NCI-H1417 (cell line): ENCODE measurements around the gene FAM47A.

Experiments
- DNase-seq, 3 experiments: peaks; one replicate each; lab custom pipeline; 2025; lab: John Stamatoyannopoulos, UW

FAM47A gene

DNA sequence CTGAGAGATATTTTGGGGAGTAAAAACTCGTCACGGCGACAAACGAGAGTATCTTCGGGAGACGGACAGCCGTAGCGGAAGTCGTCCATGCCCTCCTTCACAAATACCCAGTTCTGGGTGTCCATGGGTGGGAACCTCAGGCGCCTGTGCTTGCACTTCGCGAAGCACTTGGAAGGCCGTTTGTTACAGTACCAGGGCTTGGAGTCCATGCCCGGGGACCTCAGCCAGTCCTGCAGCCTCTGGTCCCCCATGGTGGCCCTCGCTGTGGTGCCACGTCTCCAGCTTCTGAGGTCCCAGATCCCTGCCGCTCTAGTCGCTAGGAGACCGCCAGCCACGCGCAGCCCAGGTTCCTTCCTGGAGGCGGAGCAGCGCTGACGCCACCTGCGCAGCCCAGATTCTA, at the start of gene FAM47A:
Gene FAM47A (minus strand): TSS at position 287 of the 400 bp plus-strand sequence. CDS start 36 bp downstream, at position 251.
- DNase-seq = no peak

DNA sequence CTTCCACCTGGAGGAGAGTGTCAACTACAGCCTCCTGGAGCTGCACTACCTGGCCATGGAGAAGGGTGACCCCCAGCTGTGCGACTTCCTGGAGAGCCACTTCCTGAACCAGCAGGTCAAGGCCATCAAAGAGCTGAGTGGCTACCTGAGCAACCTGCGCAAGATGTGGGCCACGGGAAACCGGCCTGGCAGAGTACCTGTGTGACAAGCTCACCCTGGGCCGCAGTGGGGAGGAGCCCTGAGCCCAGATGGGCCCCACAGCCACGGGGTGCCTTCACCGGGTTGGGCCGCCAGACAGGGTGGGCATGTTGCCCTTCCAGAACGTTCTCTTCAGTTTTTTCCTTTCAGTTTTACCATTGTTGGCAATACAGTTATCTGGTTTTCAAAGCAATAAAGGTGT, 15.2 kb upstream of the FAM47A start:
- DNase-seq = no peak

DNA sequence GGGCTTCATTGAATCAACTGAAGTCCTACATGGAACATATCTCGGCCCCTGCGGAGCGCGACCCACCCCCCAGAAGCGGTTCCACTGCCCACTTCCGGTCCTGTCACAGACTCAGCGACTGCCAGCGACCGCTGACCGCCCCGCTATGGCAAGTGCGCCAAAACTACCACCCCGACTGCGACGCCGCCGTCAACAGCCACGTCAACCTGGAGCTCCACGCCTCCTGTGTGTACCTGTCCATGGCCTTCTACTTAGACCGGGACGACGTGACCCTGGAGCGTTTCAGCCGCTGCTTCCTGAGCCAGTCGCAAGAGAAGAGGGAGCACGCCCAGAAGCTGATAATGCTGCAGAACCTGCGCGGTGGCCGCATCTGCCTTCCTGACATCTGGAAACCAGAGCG, 14.8 kb upstream of the FAM47A start:
- no peak for DNase-seq

DNA sequence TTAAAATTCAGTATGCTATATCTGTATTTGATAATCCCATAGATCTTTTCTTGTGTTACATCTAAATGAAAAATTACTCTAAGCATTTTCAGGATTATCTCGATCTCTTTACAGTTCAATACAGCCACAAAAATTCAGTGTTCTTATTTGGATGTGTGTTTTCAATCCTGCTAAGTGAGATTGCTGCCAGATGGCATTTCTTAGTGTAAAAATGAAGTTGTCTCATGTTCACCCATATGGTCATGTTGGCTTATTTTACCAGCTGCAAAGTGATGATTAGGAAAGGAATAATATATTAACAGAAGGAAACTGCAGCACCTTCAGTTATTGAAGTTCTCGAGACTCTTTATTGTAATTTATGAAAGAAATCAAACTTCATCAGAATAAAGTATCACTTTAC, 12.1 kb upstream of the FAM47A start:
- DNase-seq = no peak

DNA sequence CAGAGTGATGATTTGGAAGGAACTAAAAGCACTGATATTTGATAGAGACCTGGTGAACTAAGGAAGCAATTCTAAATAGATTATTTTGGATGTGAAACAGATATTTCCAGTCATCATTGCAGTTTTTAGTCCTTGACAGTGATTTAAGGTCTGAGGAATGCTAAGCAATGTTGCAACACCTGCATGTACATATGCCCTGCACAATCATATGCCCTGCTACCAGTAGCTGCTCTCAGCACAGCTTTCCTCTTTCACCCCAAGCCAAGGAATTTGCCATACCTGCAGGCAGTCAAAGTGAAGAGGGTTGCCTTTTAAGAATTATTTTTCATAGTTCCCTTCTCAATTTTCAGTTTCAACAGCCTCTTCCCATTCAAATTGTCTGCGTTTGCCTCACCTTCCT, 8.7 kb upstream of the FAM47A start:
- no peak for DNase-seq

DNA sequence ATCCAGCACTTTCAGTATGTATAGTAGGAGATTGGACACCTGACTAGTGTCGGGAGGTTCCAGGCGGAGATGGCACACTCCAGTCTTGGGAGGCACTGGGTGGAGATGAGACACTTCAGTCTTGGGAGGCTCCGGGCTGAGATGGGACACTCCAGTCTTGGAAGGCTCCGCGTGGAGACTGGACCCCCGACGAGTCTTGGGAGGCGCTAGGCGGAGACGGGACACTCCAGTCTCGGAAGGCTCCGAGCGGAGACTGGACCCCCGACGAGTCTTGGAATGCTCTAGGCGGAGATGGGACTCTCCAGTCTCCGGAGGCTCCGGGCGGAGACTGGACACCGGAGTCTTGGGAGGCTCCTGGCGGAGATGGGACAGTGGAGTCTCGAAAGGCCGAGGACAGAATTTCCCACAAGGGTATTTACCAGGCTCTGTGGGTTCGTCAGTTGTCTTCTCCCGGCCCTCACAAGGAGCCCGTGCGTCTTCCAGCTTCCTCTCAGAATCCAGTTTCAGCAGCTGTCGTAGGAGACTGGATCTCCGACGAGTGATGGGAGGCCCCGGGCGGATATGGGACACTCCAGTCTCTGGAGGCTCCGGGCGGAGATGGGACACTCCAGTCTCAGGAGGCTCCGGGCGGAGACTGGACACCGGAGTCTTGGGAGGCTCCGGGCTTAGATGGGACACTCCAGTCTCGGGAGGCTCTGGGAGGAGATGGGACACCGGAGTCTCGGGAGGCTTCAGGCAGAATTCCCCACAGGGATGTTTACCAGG, 952 bp downstream of the FAM47A start:
- no peak for DNase-seq

DNA sequence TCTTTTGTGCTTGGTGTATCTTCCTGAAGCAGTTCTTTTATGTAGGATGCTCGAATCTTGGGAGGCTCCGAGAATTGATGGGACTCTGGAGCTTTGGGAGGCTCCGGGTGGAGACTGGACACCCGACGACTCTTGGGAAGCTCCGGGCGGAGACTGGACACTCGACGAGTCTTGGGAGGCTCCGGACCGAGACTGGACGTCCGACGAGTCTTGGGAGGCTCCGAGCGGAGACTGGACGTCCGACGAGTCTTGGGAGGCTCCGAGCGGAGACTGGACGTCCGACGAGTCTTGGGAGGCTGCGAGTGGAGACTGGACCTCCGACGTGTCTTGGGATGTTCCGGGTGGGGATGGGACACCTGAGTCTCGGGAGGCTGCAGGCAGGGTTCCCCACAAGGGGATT, 1.6 kb downstream of the FAM47A start:
- DNase-seq = no peak

DNA sequence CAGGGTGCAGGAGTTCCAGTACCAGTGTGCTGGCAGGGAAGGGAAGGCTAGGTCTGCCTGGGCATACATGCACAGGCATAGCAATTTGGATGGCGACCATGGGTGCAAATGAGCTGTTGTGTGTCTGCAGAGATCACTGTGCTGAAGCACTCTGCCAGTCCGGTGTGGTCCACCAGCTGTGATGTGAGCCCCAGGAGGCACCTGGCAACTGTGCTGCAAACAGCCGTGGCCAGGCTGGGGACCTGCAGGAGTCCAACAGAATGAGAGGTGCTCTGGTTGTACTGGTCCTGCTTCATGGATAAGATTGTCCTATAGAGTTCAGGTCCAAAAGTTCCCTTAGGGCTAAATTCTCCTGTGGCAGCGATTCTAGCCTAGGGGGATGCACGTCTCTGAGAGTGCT, 6.1 kb downstream of the FAM47A start:
- no peak for DNase-seq

DNA sequence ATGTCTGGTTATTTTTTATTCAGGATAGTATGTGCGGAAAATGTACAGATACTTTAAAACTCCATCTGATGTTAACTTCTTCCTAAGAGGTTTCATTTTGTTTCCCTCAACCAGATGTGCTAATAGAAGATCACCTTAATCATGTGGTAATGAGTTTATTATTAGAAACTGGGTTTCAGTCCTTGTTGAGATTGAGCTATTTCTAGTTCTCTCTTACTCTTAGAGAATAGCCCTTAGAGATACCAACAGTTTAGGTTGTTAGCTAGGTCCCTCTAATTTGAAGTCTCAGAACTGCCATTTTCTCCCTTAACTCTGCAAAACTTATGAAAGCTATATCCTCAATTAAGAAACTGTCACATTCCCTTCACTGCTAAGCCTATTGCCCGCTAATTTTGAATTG, 13.0 kb downstream of the FAM47A start:
- DNase-seq = no peak

DNA sequence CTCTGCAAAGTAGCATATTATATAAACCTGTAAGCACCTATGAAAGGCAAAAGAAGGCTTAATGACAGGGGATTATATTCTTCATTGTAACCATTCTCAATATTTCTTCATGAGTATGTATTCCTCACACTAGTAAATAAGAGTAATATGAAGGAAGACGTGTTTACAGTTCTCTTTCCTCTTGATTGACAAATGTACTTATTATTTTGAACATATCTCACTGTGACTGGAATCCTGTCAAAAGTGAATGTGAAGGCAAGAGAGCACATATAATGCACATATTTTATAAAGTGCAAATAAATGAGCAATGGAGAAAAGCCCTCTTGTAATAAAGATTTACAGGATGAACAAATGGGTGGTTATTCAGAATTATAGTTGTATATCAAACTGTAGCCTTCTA, 19.7 kb downstream of the FAM47A start:
- DNase-seq = no peak
